ENCODE results near the gene PRKACG. TPM values are rescaled to one million over a fixed set of nuclear protein-coding genes. Genes with fewer than 3 reads are reported as not detected.

The PRKACG gene
- total and polyA plus RNA-seq, 2 experiments from 2014 or later: not detected

GRCh38 chr9:68997666-68998065, 16.2 kb downstream of the PRKACG start:
- Histone ChIP-seq H3K9me2 (ENCODE audit: insufficient read depth) (no peaks in the 10 kb centered on the region), H3K27me3 (ENCODE audit: insufficient read depth) (no peaks in the 10 kb centered on the region), H3K27ac (ENCODE audit: low read depth) (peak overlapping the region; percentile 77; the same call in 1 of the 2 replicates), H3F3A (replicated peaks; ENCODE audit: low read depth) (no peaks in the 10 kb centered on the region), H3K4me1 (ENCODE audit: insufficient read depth) (peaks cover 27% of the 10 kb centered on the region), H3K36me3 (ENCODE audit: insufficient read depth) (no peaks in the 10 kb centered on the region), H3K4me3 (no peak overlapping the region), H4K20me1 (replicated peaks; ENCODE audit: insufficient read depth) (no peaks in the 10 kb centered on the region), H2AFZ (peak overlapping the region; percentile 4; the same call in 1 of the 2 replicates), H3K79me2 (replicated peaks; ENCODE audit: insufficient read depth) (no peaks in the 10 kb centered on the region), H3K4me2 (0 out of 2 replicates have a peak overlapping the region, but pooled peaks have one; percentile 7)
- no peak for TF ChIP-seq ZNF331 (CRISPR knock-in tag; IDR thresholded peaks at IDR 0.05; ENCODE audit: low read depth)
- TF ChIP-seq NANOG (IDR thresholded peaks at IDR 0.05; ENCODE audit: borderline replicate concordance): no peak
- TF ChIP-seq CTCF (conservative IDR thresholded peaks at IDR 0.05; ENCODE audit: low read depth in 2 of 2): no peak
- TF ChIP-seq JUNB (IDR thresholded peaks at IDR 0.05; ENCODE audit: unreplicated experiment): no peak
- no peak for TF ChIP-seq EZH2 (IDR thresholded peaks at IDR 0.05; ENCODE audit: low read depth, unreplicated experiment)
- TF ChIP-seq ZNF114 (CRISPR knock-in tag; IDR thresholded peaks at IDR 0.05): no peak
- TF ChIP-seq STAT1 (IDR thresholded peaks at IDR 0.05; ENCODE audit: unreplicated experiment): no peak
- TF ChIP-seq ZNF462 (CRISPR knock-in tag; IDR thresholded peaks at IDR 0.05): no peak
- TF ChIP-seq REST (IDR thresholded peaks at IDR 0.05; ENCODE audit: unreplicated experiment): no peak
- TF ChIP-seq EZH2phosphoT487 (IDR thresholded peaks at IDR 0.05; ENCODE audit: unreplicated experiment): no peak
- no peak for TF ChIP-seq POLR2AphosphoS5 (IDR thresholded peaks at IDR 0.05; ENCODE audit: low read depth)
- no peak for TF ChIP-seq ETS1 (IDR thresholded peaks at IDR 0.05)
- TF ChIP-seq CREB1 (CRISPR knock-in tag; IDR thresholded peaks at IDR 0.05; ENCODE audit: low read depth): no peak
- H3K9me3 Mint-ChIP-seq: no peaks in the 10 kb centered on the region
- ATAC-seq (no peak), DNase-seq (ENCODE audit: low spot score) (no peak)
- no peaks in the 10 kb centered on the region; the same call in 2 of the 3 replicates for H3K36me3 Mint-ChIP-seq (ENCODE audit: low read depth)
- H3K27me3 Mint-ChIP-seq (ENCODE audit: insufficient read depth, low read depth, poor library complexity): peaks cover 1% of the 10 kb centered on the region
- peaks cover 36% of the 10 kb centered on the region for H3K4me1 Mint-ChIP-seq
- peak overlapping the region; percentile 1 for H3K27ac Mint-ChIP-seq
- H3K4me3 Mint-ChIP-seq: no peak overlapping the region
